Body of pancreas (tissue), 4 donors: ENCODE data around the gene LIN9. TPM values are rescaled to one million over a fixed set of nuclear protein-coding genes. Genes with fewer than 3 reads are reported as not detected.

ENCODE experiments used
- ATAC-seq: fragments of 150-250 bp; one replicate; pipeline ENCODE4 v1.9.1; 2016
- DNase-seq, 4 donors: peaks; one replicate each; pipeline ENCODE4 v3.0.0-alpha.2; 2019
- H3K27ac ChIP-seq, 4 donors: fragments of 200-600 bp; sonication (generic); 1 replicate in 3 of 4; 2 replicates in 1 of 4; pipeline versions ENCODE4 v1.5.1 to v1.6.1; 2016 to 2019; ENCODE audit warnings: mild to moderate bottlenecking in 1 of 4, mixed read lengths in 1 of 4, moderate library complexity in 1 of 4
- H3K27me3 ChIP-seq, 2 donors: fragments of 200-600 bp; sonication (generic); one replicate each; pipeline ENCODE4 v1.6.0; 2016; ENCODE audit warnings: mild to moderate bottlenecking in 1 of 2
- H3K36me3 ChIP-seq, 2 donors: fragments of 200-600 bp; sonication (generic); replicated peaks in 1 of 2; 2 replicates each; pipeline ENCODE4 v1.5.1; 2016; ENCODE audit warnings: low read depth in 2 of 2; ENCODE audit not compliant: insufficient read depth in 1 of 2
- H3K4me1 ChIP-seq: fragments of 200-600 bp; sonication (generic); one replicate; pipeline ENCODE4 v1.6.0; 2016
- H3K4me3 ChIP-seq, 2 donors: fragments of 200-600 bp; sonication (generic); 1 replicate in 1 of 2; 2 replicates in 1 of 2; pipeline ENCODE4 v1.5.1; 2016 to 2019
- H3K9me3 ChIP-seq, 3 donors: fragments of 200-600 bp; sonication (generic); 1 replicate in 2 of 3; 2 replicates in 1 of 3; pipeline ENCODE4 v1.5.1; 2016
- CTCF ChIP-seq, 7 experiments: fragments of 450-650 bp in 4 of 7; fragments of 200-600 bp in 3 of 7; sonication (generic) in 3 of 7; IDR thresholded peaks; one replicate each; pipeline ENCODE4 v1.5.1; 2016 to 2019; ENCODE audit warnings: antibody characterized with exemption in 7 of 7
- POLR2A ChIP-seq, 3 donors: fragments of 450-650 bp; IDR thresholded peaks; one replicate each; pipeline ENCODE4 v1.6.1; 2016; ENCODE audit warnings: antibody characterized with exemption in 3 of 3, mild to moderate bottlenecking in 2 of 3
- WGBS, 2 donors: methylation state at CpG; one replicate each; pipeline ENCODE4 v1.1.5; 2017; 5-methylcytosine and 5-hydroxymethylcytosine counted together
- intact Hi-C: fragments of 100-400 bp; cut with DNase I; formaldehyde crosslinking; loops from one replicate; pipeline ENCODE4 v1.15.1; 2023
- total RNA-seq, 2 donors: library from RNA; depleted of rRNA; stranded (reverse); fragments of >200 nt; gene quantifications; one replicate each; pipeline ENCODE4 v1.1.0, GENCODE V29; 2016

The LIN9 gene
- total RNA-seq, 2 donors from 2014 or later = 0.52 to 2.3 TPM

GRCh38 chr1:226353698-226354525 lies 44.9 kb upstream of the LIN9 start:
- Histone ChIP-seq H3K36me3 (peaks cover 0 to 5% of the 10 kb centered on the region in 2 donors), H3K27me3 (no peaks in the 10 kb centered on the region), H3K4me3 (no peak overlapping the region), H3K9me3 (no peaks in the 10 kb centered on the region), H3K4me1 (peaks cover 9% of the 10 kb centered on the region), H3K27ac (no peak overlapping the region)
- DNase-seq (no peak), ATAC-seq (no peak)
- TF ChIP-seq POLR2A (IDR thresholded peaks at IDR 0.05) (no peak), CTCF (IDR thresholded peaks at IDR 0.05) (no peak)
- WGBS, 2 donors = 56 to 62% methylated on average over 15 of the region's 15 CpGs
- intact Hi-C loops = no loop called here

GRCh38 chr1:226351709-226352108 lies 42.7 kb upstream of the LIN9 start:
- ATAC-seq (no peak), DNase-seq (no peak)
- Histone ChIP-seq H3K27me3 (no peaks in the 10 kb centered on the region), H3K36me3 (no peaks in the 10 kb centered on the region), H3K27ac (no peak overlapping the region), H3K4me3 (no peak overlapping the region), H3K9me3 (no peaks in the 10 kb centered on the region), H3K4me1 (peaks cover 9% of the 10 kb centered on the region)
- 83 to 90% methylated on average over 2 to 3 of the region's 3 CpGs for WGBS, 2 donors
- intact Hi-C loops = no loop called here
- TF ChIP-seq POLR2A (IDR thresholded peaks at IDR 0.05) = no peak
- no peak for TF ChIP-seq CTCF (IDR thresholded peaks at IDR 0.05)

- 40 to 49% methylated on average over 9 of the region's 9 CpGs for WGBS, 2 donors
- H3K27ac ChIP-seq = no peak overlapping the region
- no peaks in the 10 kb centered on the region for H3K27me3 ChIP-seq
These were observed 41.5 kb upstream of the LIN9 start for GRCh38 chr1:226350519-226350865.

GRCh38 chr1:226349801-226350518 lies 41.0 kb upstream of the LIN9 start:
- DNase-seq = peak in 1 of 4 donors; percentile 23
- Histone ChIP-seq H3K27ac (no peak overlapping the region), H3K4me1 (peaks cover 9% of the 10 kb centered on the region), H3K36me3 (no peaks in the 10 kb centered on the region), H3K4me3 (no peak overlapping the region), H3K27me3 (no peaks in the 10 kb centered on the region), H3K9me3 (no peaks in the 10 kb centered on the region)
- WGBS, 2 donors = 50 to 69% methylated on average over 13 to 18 of the region's 18 CpGs
- intact Hi-C loops = no loop called here
- no peak for TF ChIP-seq CTCF (IDR thresholded peaks at IDR 0.05)
- TF ChIP-seq POLR2A (IDR thresholded peaks at IDR 0.05) = no peak
- peak; percentile 38 for ATAC-seq

More at GRCh38 chr1:226350519-226350865, 41.5 kb upstream of the LIN9 start:
- Histone ChIP-seq H3K9me3 (no peaks in the 10 kb centered on the region), H3K4me3 (no peak overlapping the region), H3K4me1 (peaks cover 9% of the 10 kb centered on the region), H3K36me3 (no peaks in the 10 kb centered on the region)
- peak in 1 of 4 donors; percentile 19 for DNase-seq
- intact Hi-C loops = no loop called here
- ATAC-seq = no peak
- TF ChIP-seq CTCF (IDR thresholded peaks at IDR 0.05) (no peak), POLR2A (IDR thresholded peaks at IDR 0.05) (no peak)
